Measurements from ENCODE around the gene NBPF26. TPM values are rescaled to one million over a fixed set of nuclear protein-coding genes. Genes with fewer than 3 reads are reported as not detected.
"Not testable (repeated sequence)": the region's sequence is repeated elsewhere in the genome, so short reads cannot be mapped to it uniquely, and the experiment has no call there.

The NBPF26 gene
- total RNA-seq (10 to 100 TPM; 29.2 to 46.7 TPM), polyA plus RNA-seq (1 to 10 TPM; 6.2 to 9.0 TPM)
- long read RNA-seq, donor 1, result 0 reads
- long read RNA-seq, donor 2, result 0 reads
- long read RNA-seq, donor 3, result 0 reads
- long read RNA-seq, donor 4, result 0 reads
- long read RNA-seq, donor 5, result 0 reads

DNA sequence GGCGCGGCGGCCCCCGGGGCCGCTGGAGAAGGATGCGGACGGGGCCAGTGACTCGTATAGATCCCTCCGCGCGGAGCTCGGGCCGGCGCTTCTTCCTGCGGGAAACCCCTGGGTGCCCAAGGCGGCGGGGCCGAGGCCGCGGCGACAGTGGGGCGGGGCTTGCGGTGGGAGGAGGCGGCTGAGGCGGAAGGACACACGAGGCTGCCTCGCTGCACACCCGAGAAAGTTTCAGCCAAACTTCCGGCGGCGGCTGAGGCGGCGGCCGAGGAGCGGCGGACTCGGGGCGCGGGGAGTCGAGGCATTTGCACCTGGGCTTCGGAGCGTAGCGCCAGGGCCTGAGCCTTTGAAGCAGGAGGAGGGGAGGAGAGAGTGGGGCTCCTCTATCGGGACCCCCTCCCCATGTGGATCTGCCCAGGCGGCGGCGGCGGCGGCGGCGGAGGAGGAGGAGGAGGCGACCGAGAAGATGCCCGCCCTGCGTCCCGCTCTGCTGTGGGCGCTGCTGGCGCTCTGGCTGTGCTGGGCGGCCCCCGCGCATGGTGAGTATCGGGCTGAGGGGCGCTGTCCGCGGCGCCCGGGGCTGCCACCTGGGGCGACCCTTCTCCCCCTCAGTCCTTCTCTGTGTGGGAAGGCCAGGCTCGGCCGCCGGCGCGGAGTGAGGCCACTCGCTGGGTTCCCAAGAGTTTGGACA lies at the start of gene NBPF26:
NBPF26 (plus strand) TSS at position 231 of the 688 bp plus-strand sequence.
- not testable (repeated sequence) for H3K4me1 ChIP-seq (ENCODE audit: control insufficient read depth in 5 of 5, insufficient read depth in 5 of 5, low read length in 5 of 5); H3K9me3 ChIP-seq (ENCODE audit: control insufficient read depth in 4 of 4, insufficient read depth in 3 of 4, low read length in 3 of 4); H3K27me3 ChIP-seq (ENCODE audit: control insufficient read depth in 3 of 3, insufficient read depth in 3 of 3, low read length in 2 of 3); H3K9ac ChIP-seq (ENCODE audit: insufficient read depth in 1 of 2, low read length in 2 of 2); H3K36me3 ChIP-seq (ENCODE audit: control insufficient read depth in 4 of 4, insufficient read depth in 4 of 4, low read length in 4 of 4)
- Histone ChIP-seq H3K27ac (ENCODE audit: low read depth in 1 of 2, low read length in 1 of 2) (peak within 1 kb of the TSS; percentile 57 to 76), H3K4me3 (peak within 1 kb of the TSS; percentile 39)
- 0% methylated on average over 55 of the region's 74 CpGs; no CpG with 5 or more reads in 1 of the 2 donors for WGBS, 2 donors
- ATAC-seq (ENCODE audit: insufficient read depth, low FRiP score) (peak; percentile 93), DNase-seq (peak; percentile 65 to 90 (median 78))

DNA sequence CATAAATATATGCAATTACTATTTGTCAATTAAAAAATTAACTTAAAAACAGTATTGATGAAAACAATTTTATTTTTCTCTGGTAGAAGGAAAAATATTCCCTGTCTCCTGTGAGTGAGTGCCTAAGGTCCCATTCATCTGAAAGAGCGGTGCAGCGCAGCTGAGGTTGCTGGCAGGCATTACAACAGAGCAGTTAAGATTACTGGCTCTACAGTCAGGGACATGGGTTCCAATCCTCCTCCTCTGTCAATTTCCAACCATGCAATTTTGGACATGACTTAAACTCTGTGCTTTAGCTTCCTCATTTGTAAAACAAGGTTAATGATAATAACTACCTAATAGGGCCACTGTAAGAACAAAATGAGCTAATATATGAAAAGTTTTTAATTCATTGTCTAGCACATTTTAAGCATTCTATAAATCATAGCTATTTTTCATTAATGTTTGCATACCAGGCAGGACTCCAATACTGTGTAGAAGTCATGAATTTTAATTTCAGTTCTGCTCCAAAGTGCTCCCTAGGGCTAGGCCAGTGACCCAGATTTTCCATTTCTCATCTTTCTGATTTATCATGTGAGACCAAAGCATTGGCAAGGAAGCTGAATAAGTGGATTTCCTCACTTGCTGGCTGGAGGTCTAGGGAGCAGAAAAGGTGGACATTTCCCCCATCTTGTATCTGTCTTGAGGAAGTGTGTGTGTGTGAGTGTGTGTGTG lies 43.5 kb upstream of the NBPF26 start:
- not testable (repeated sequence) for H3K4me3 ChIP-seq; ATAC-seq (ENCODE audit: insufficient read depth, low FRiP score); H3K9me3 ChIP-seq (ENCODE audit: control insufficient read depth in 4 of 4, insufficient read depth in 3 of 4, low read length in 3 of 4)

DNA sequence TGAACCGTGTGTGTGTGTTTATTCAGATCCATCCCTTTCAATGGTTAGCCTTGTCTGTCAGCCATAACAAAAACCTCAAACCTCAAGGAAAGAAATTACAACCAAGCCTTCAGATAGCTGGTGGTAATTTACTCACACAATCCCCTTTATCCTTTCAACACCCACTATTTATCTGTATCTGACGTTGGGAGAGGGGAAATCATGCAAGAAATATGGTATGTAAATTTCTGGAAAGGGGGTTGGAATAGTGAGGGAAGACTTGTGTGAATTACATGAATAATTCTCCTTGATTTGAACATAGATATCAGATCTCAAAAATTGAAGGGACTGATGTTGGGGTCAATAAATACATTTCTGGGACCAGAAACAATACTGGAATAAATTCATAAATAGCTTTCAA lies 42.8 kb upstream of the NBPF26 start:
- DNase-seq; H3K4me1 ChIP-seq (ENCODE audit: control insufficient read depth in 5 of 5, insufficient read depth in 5 of 5, low read length in 5 of 5); H3K27ac ChIP-seq (ENCODE audit: low read depth in 1 of 2, low read length in 1 of 2); H3K9me3 ChIP-seq (ENCODE audit: control insufficient read depth in 4 of 4, insufficient read depth in 3 of 4, low read length in 3 of 4); H3K27me3 ChIP-seq (ENCODE audit: control insufficient read depth in 3 of 3, insufficient read depth in 3 of 3, low read length in 2 of 3); H3K9ac ChIP-seq (ENCODE audit: insufficient read depth in 1 of 2, low read length in 2 of 2); H3K36me3 ChIP-seq (ENCODE audit: control insufficient read depth in 4 of 4, insufficient read depth in 4 of 4, low read length in 4 of 4); ATAC-seq (ENCODE audit: insufficient read depth, low FRiP score); H3K4me3 ChIP-seq: not testable (repeated sequence)
- 40 to 64% methylated on average over 1 to 2 of the region's 2 CpGs for WGBS, 2 donors

More for the DNA sequence above, 43.5 kb upstream of the NBPF26 start:
- not testable (repeated sequence) for H3K4me1 ChIP-seq (ENCODE audit: control insufficient read depth in 5 of 5, insufficient read depth in 5 of 5, low read length in 5 of 5); H3K27ac ChIP-seq (ENCODE audit: low read depth in 1 of 2, low read length in 1 of 2); H3K27me3 ChIP-seq (ENCODE audit: control insufficient read depth in 3 of 3, insufficient read depth in 3 of 3, low read length in 2 of 3); DNase-seq; H3K9ac ChIP-seq (ENCODE audit: insufficient read depth in 1 of 2, low read length in 2 of 2); H3K36me3 ChIP-seq (ENCODE audit: control insufficient read depth in 4 of 4, insufficient read depth in 4 of 4, low read length in 4 of 4)
- WGBS, 2 donors, result no CpG with 5 or more reads among the region's 2 CpGs

DNA sequence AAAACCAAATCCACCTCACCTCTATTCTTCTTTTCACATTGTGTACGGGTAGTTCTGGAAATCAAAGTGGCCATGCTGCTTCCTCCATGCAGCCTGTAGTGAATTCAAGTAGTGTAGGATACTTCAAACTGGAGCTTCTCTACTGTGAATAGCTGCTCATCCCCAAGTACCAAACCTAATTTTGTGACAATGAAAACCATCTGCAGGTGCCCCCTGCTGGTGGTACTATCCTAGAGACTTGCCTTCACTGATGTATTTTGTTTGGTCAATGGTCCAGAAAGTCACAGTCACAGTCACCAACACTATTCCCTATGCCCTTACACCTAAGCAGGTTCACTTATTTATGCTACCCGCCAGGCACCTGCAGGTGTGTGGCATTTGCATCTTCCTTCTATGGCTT lies 39.3 kb upstream of the NBPF26 start:
- not testable (repeated sequence) for H3K27me3 ChIP-seq (ENCODE audit: control insufficient read depth in 3 of 3, insufficient read depth in 3 of 3, low read length in 2 of 3); H3K4me3 ChIP-seq; H3K4me1 ChIP-seq (ENCODE audit: control insufficient read depth in 5 of 5, insufficient read depth in 5 of 5, low read length in 5 of 5); H3K27ac ChIP-seq (ENCODE audit: low read depth in 1 of 2, low read length in 1 of 2); H3K9ac ChIP-seq (ENCODE audit: insufficient read depth in 1 of 2, low read length in 2 of 2); ATAC-seq (ENCODE audit: insufficient read depth, low FRiP score); DNase-seq; H3K36me3 ChIP-seq (ENCODE audit: control insufficient read depth in 4 of 4, insufficient read depth in 4 of 4, low read length in 4 of 4); H3K9me3 ChIP-seq (ENCODE audit: control insufficient read depth in 4 of 4, insufficient read depth in 3 of 4, low read length in 3 of 4)
- 61 to 67% methylated on average over 1 of the region's 2 CpGs for WGBS, 2 donors

DNA sequence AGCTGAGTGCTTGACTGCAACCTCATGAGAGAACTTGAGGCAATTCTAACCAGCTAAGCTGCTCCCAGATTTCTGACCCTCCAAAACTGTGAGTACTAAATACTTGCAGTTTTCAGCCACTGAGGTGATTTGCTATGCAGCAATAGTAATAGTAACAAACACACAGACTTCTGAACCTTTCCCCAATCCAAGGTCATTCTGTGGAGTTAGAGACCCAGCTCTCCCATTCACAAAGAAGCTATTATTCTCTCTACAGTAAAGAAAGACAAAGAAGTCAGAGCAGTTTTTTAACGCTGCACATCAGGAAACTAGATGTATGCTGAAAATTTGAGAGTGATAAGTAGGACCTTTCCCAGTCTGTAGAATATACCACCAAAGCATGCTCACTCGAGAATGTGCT lies 38.1 kb upstream of the NBPF26 start:
- not testable (repeated sequence) for ATAC-seq (ENCODE audit: insufficient read depth, low FRiP score); H3K9ac ChIP-seq (ENCODE audit: insufficient read depth in 1 of 2, low read length in 2 of 2); H3K9me3 ChIP-seq (ENCODE audit: control insufficient read depth in 4 of 4, insufficient read depth in 3 of 4, low read length in 3 of 4); H3K27me3 ChIP-seq (ENCODE audit: control insufficient read depth in 3 of 3, insufficient read depth in 3 of 3, low read length in 2 of 3); H3K36me3 ChIP-seq (ENCODE audit: control insufficient read depth in 4 of 4, insufficient read depth in 4 of 4, low read length in 4 of 4); DNase-seq; H3K4me3 ChIP-seq; H3K4me1 ChIP-seq (ENCODE audit: control insufficient read depth in 5 of 5, insufficient read depth in 5 of 5, low read length in 5 of 5); H3K27ac ChIP-seq (ENCODE audit: low read depth in 1 of 2, low read length in 1 of 2)
- WGBS, 2 donors, result no CpG with 5 or more reads among the region's 2 CpGs

DNA sequence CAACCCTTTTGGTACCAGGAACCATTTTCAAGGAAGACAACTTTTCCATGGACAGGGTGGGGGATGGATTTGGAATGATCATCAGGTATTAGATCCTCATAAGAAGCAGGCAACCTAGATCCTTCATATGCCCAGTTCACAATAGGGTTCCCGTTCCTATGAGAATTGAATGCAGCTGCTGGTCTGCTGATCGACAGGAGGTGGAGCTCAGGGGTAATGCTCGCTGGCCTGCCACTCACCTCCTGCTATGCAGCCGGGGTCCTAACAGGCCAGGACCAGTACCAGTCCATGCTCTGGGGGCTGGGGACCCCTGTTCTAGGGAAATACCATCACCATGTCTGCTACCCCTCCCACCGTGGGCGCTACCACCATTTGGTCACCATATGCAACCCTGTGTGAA lies 36.5 kb upstream of the NBPF26 start:
- H3K36me3 ChIP-seq (ENCODE audit: control insufficient read depth in 4 of 4, insufficient read depth in 4 of 4, low read length in 4 of 4); H3K27me3 ChIP-seq (ENCODE audit: control insufficient read depth in 3 of 3, insufficient read depth in 3 of 3, low read length in 2 of 3); H3K4me1 ChIP-seq (ENCODE audit: control insufficient read depth in 5 of 5, insufficient read depth in 5 of 5, low read length in 5 of 5); H3K9me3 ChIP-seq (ENCODE audit: control insufficient read depth in 4 of 4, insufficient read depth in 3 of 4, low read length in 3 of 4); DNase-seq; H3K9ac ChIP-seq (ENCODE audit: insufficient read depth in 1 of 2, low read length in 2 of 2); H3K27ac ChIP-seq (ENCODE audit: low read depth in 1 of 2, low read length in 1 of 2); H3K4me3 ChIP-seq; ATAC-seq (ENCODE audit: insufficient read depth, low FRiP score): not testable (repeated sequence)
- WGBS, 2 donors, result no CpG with 5 or more reads among the region's 6 CpGs

DNA sequence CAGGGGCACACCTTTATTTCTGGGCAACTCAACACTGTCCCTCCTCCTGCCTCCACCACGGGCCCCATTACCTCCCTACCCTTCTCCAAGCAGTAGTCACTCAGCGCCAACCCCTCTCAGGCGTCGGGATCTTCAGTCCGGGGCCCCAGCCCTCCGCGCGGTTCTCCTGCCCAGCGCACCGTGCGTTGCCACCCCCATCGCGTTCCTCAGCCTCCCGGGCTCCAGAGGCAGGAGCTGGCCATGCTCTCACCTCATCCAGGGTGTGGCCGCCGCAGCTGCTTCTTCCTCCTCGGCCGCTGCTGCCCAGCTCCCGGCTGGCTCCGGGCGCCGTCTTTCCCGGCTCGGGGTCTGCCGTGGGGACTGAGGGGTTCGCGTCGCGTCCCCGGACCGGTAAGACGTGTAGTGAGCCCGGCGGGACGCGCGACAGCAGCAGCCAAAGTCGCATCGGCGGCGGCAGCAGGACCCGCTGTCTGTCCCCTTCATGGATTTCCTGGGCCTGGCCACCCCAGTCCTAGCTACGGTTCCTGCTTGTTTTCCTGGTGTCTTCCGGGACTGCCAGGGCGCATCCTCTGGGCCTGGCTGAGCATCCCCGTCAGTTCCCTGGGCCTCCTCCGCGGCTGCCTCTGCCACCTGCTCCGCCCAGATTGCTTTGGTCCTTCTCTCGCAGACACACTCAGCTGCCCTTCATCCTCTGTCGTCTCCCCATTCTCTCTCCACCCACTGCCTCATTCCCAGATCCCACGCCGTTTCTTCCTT lies 22.8 kb upstream of the NBPF26 start:
- ATAC-seq (ENCODE audit: insufficient read depth, low FRiP score), result peak; percentile 53
- H3K9ac ChIP-seq (ENCODE audit: insufficient read depth in 1 of 2, low read length in 2 of 2); H3K36me3 ChIP-seq (ENCODE audit: control insufficient read depth in 4 of 4, insufficient read depth in 4 of 4, low read length in 4 of 4); H3K4me3 ChIP-seq; H3K4me1 ChIP-seq (ENCODE audit: control insufficient read depth in 5 of 5, insufficient read depth in 5 of 5, low read length in 5 of 5); DNase-seq; H3K9me3 ChIP-seq (ENCODE audit: control insufficient read depth in 4 of 4, insufficient read depth in 3 of 4, low read length in 3 of 4); H3K27me3 ChIP-seq (ENCODE audit: control insufficient read depth in 3 of 3, insufficient read depth in 3 of 3, low read length in 2 of 3); H3K27ac ChIP-seq (ENCODE audit: low read depth in 1 of 2, low read length in 1 of 2): not testable (repeated sequence)
- WGBS, 2 donors, result 8 to 48% methylated on average over 7 to 10 of the region's 53 CpGs

DNA sequence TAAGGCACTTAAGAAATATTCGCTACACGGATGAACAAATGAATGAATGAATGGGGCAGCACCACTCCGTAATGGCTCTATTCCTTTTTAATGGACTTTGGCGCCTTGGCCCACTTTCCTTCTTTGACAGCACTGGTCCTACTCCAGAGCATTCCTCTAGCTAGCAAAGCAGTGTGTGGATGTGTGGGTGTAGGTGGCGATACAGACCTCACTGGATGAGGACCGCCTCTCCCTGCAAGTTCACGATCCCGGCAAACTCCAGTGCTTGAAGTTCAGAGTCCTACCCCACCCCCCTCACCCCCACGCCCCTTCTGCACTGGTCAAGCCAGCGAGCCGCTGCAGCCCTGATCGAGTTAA lies 409 bp upstream of the NBPF26 start:
- H3K4me3 ChIP-seq; H3K27me3 ChIP-seq (ENCODE audit: control insufficient read depth in 3 of 3, insufficient read depth in 3 of 3, low read length in 2 of 3); H3K27ac ChIP-seq (ENCODE audit: low read depth in 1 of 2, low read length in 1 of 2); H3K4me1 ChIP-seq (ENCODE audit: control insufficient read depth in 5 of 5, insufficient read depth in 5 of 5, low read length in 5 of 5); H3K9me3 ChIP-seq (ENCODE audit: control insufficient read depth in 4 of 4, insufficient read depth in 3 of 4, low read length in 3 of 4); DNase-seq; H3K36me3 ChIP-seq (ENCODE audit: control insufficient read depth in 4 of 4, insufficient read depth in 4 of 4, low read length in 4 of 4); H3K9ac ChIP-seq (ENCODE audit: insufficient read depth in 1 of 2, low read length in 2 of 2): not testable (repeated sequence)
- peak; percentile 53 for ATAC-seq (ENCODE audit: insufficient read depth, low FRiP score)
- 10% methylated on average over 5 of the region's 12 CpGs; no CpG with 5 or more reads in 1 of the 2 donors for WGBS, 2 donors
